Pericardium fibroblast (primary cell): ENCODE measurements around the gene NSUN2. TPM values are rescaled to one million over a fixed set of nuclear protein-coding genes. Genes with fewer than 3 reads are reported as not detected.

Source experiments
- total RNA-seq: library from RNA; depleted of rRNA; stranded (reverse); fragments of >200 nt; gene quantifications from 2 replicates; pipeline ENCODE4 v1.2.3, GENCODE V29; 2015

The NSUN2 gene
- total RNA-seq = 17.5 and 27.8 TPM in 2 replicates

GRCh38 chr5:6632888-6633468 lies at the start of gene NSUN2, which contains the start of gene SRD5A1:
Gene NSUN2, minus strand, starts transcription at chr5:6633044. Its CDS starts 65 bp downstream, at chr5:6632979.
Gene SRD5A1, plus strand, starts transcription at chr5:6633440. Its CDS starts 137 bp downstream, at chr5:6633577.

Other genes with a start within 250 kb of the NSUN2 start
- under 0.01 TPM in 1 of 2 replicates, not detected in the other for gene UBE2QL1, start 184.2 kb downstream of the NSUN2 start, total RNA-seq
- gene SRD5A1, start 396 bp upstream of the NSUN2 start, total RNA-seq = 7.5 and 7.7 TPM in 2 replicates
- 8.5 and 15.7 TPM in 2 replicates for gene TENT4A, start 80.4 kb upstream of the NSUN2 start, total RNA-seq